Measurements from ENCODE around the gene KCNIP3.

KCNIP3 gene

GRCh38 chr2:95275151-95275515, 22.0 kb upstream of the KCNIP3 start:
- no peak for DNase-seq (ENCODE audit: low read depth)

GRCh38 chr2:95275601-95276243, 21.4 kb upstream of the KCNIP3 start:
- DNase-seq (ENCODE audit: low read depth): no peak

- no peak for DNase-seq (ENCODE audit: low read depth)
Observed at GRCh38 chr2:95276244-95276887, 20.8 kb upstream of the KCNIP3 start.

GRCh38 chr2:95276888-95277245, 20.3 kb upstream of the KCNIP3 start:
- no peak for DNase-seq (ENCODE audit: low read depth)

GRCh38 chr2:95277246-95277906, 19.8 kb upstream of the KCNIP3 start:
- DNase-seq (ENCODE audit: low read depth): no peak

- no peak for DNase-seq (ENCODE audit: low read depth)
Observed at GRCh38 chr2:95278051-95278471, 19.1 kb upstream of the KCNIP3 start.

GRCh38 chr2:95278637-95279225, 18.4 kb upstream of the KCNIP3 start:
- DNase-seq (ENCODE audit: low read depth): no peak

GRCh38 chr2:95279435-95280035, 17.6 kb upstream of the KCNIP3 start:
- no peak for DNase-seq (ENCODE audit: low read depth)

- no peak for DNase-seq (ENCODE audit: low read depth)
Observed at GRCh38 chr2:95281071-95281470, 16.1 kb upstream of the KCNIP3 start.

GRCh38 chr2:95281786-95282185, 15.4 kb upstream of the KCNIP3 start:
- no peak for DNase-seq (ENCODE audit: low read depth)

GRCh38 chr2:95282458-95282857, 14.7 kb upstream of the KCNIP3 start:
- no peak for DNase-seq (ENCODE audit: low read depth)

- no peak for DNase-seq (ENCODE audit: low read depth)
Observed at GRCh38 chr2:95283562-95283961, 13.6 kb upstream of the KCNIP3 start.

- DNase-seq (ENCODE audit: low read depth): no peak
Observed at GRCh38 chr2:95284886-95285541, 12.1 kb upstream of the KCNIP3 start.

- DNase-seq (ENCODE audit: low read depth): no peak
Observed at GRCh38 chr2:95285542-95285932, 11.6 kb upstream of the KCNIP3 start.

- no peak for DNase-seq (ENCODE audit: low read depth)
Observed at GRCh38 chr2:95287336-95287735, 9.8 kb upstream of the KCNIP3 start.

- DNase-seq (ENCODE audit: low read depth): no peak
Observed at GRCh38 chr2:95287806-95288205, 9.3 kb upstream of the KCNIP3 start.

GRCh38 chr2:95289253-95289652, 7.9 kb upstream of the KCNIP3 start:
- no peak for DNase-seq (ENCODE audit: low read depth)

- no peak for DNase-seq (ENCODE audit: low read depth)
Observed at GRCh38 chr2:95291222-95291621, 5.9 kb upstream of the KCNIP3 start.

- no peak for DNase-seq (ENCODE audit: low read depth)
Observed at GRCh38 chr2:95292623-95293260, 4.4 kb upstream of the KCNIP3 start.

GRCh38 chr2:95294579-95295250, 2.4 kb upstream of the KCNIP3 start:
- no peak for DNase-seq (ENCODE audit: low read depth)

- DNase-seq (ENCODE audit: low read depth): no peak
Observed at GRCh38 chr2:95295376-95295775, 1.8 kb upstream of the KCNIP3 start.
